ENCODE measurements around the gene GGTLC3. TPM values are rescaled to one million over a fixed set of nuclear protein-coding genes. Genes with fewer than 3 reads are reported as not detected.
"Not testable (repeated sequence)": the region's sequence is repeated elsewhere in the genome, so short reads cannot be mapped to it uniquely, and the experiment has no call there.

The GGTLC3 gene
- total and polyA plus RNA-seq, 10 of the 15 experiments (the other 5 are each of a cell fraction or from before 2014, with no cell fraction given): not detected

DNA sequence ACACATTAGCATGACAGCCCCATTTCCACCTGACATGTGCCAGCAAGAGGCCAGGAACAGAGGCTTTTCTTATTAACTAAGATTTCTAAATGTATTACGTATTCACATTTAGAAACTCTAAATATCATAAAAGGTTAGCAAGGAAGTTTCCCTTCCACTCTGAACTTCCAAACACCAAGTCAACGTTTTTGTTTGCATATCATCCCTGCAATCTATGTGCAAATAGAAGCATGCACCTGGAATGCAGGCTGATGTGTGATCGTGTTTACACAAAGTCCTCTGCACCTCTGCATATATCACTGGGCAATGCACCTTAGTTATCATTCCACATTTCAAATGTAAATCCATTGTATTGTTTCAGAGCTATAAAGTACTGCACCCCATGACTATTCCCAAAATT is 21.7 kb downstream of the GGTLC3 start:
- H2AFZ ChIP-seq (ENCODE audit: control insufficient read depth, low read depth, low read length); H3K79me2 ChIP-seq (ENCODE audit: control insufficient read depth, insufficient read depth, low read length); intact Hi-C loops (cut with micrococcal nuclease; ENCODE audit: unreplicated experiment); H3K4me3 ChIP-seq; SMC1A ChIA-PET (ENCODE audit: uncharacterized antibody, unreplicated experiment); H3K4me1 ChIP-seq (ENCODE audit: control insufficient read depth, insufficient read depth, low read length); H4K20me1 ChIP-seq (ENCODE audit: control insufficient read depth, insufficient read depth); H3K27ac ChIP-seq (ENCODE audit: control insufficient read depth, insufficient read depth); RAD21 ChIA-PET (ENCODE audit: unreplicated experiment); H3K27me3 ChIP-seq (replicated peaks in 1 of 2; ENCODE audit: control insufficient read depth in 2 of 2, insufficient read depth in 2 of 2, low read length in 1 of 2); in situ Hi-C loops (cut with MboI); DNase-seq (ENCODE audit: low read depth, low spot score); H3K36me3 ChIP-seq (ENCODE audit: control insufficient read depth in 2 of 2, insufficient read depth in 2 of 2, low read length in 1 of 2); H3K4me2 ChIP-seq (ENCODE audit: control insufficient read depth, insufficient read depth); POLR2A ChIA-PET; BruUV-seq (replicated peaks); ATAC-seq; CTCF ChIA-PET; FAIRE-seq; H3K9ac ChIP-seq (ENCODE audit: control insufficient read depth, insufficient read depth, low read length); H3K9me3 ChIP-seq (replicated peaks; ENCODE audit: control insufficient read depth, insufficient read depth, low read length): not testable (repeated sequence)
- WGBS (ENCODE audit: insufficient coverage, insufficient replicate concordance, low lambda C conversion rate, missing lambda C conversion rate): no CpG with 5 or more reads among the region's 3 CpGs

Other genes with a start within 250 kb of the GGTLC3 start
- 0.96 and 1.0 TPM in 2 replicates for gene TMEM191B, start 9.6 kb upstream of the GGTLC3 start, total RNA-seq (2014; rRNA removed)
- not detected in 2 replicates for gene TMEM191B, start 9.6 kb upstream of the GGTLC3 start, total RNA-seq (2014; rRNA removed; fragmentation: Illumina TruSeq; extraction: Trizol)
- 0.48 and 2.2 TPM in 2 replicates for gene TMEM191B, start 9.6 kb upstream of the GGTLC3 start, total RNA-seq (2021)
- 0.63 and 1.5 TPM in 2 replicates for gene TMEM191B, start 9.6 kb upstream of the GGTLC3 start, polyA plus RNA-seq (2011; rRNA removed)
- gene TMEM191B, start 9.6 kb upstream of the GGTLC3 start, polyA plus RNA-seq (2014; fragmentation: Illumina TruSeq; extraction: Trizol): not detected in 2 replicates
- not detected for gene TMEM191B, start 9.6 kb upstream of the GGTLC3 start, polyA plus RNA-seq (2014; fragmentation: Nextera tagmentation; extraction: Ambion mirVana)
- 1.9 and 3.1 TPM in 2 replicates for gene TMEM191B, start 9.6 kb upstream of the GGTLC3 start, polyA plus RNA-seq (2014; rRNA removed)
- gene TMEM191B, start 9.6 kb upstream of the GGTLC3 start, polyA plus RNA-seq (2016; fragmentation: Nextera tagmentation; extraction: Ambion mirVana): 1 to 10 TPM in 1 of 2 experiments, under 1 TPM in 1; 0.67 to 1.0 TPM
- gene RIMBP3, start 93.8 kb upstream of the GGTLC3 start, total RNA-seq (2014; rRNA removed): 0.23 and 0.27 TPM in 2 replicates
- 0.09 and 0.13 TPM in 2 replicates for gene RIMBP3, start 93.8 kb upstream of the GGTLC3 start, total RNA-seq (2014; rRNA removed; fragmentation: Illumina TruSeq; extraction: Trizol)
- gene RIMBP3, start 93.8 kb upstream of the GGTLC3 start, total RNA-seq (2021): 0.28 and 0.29 TPM in 2 replicates
- gene RIMBP3, start 93.8 kb upstream of the GGTLC3 start, polyA plus RNA-seq (2011; rRNA removed): 0.04 and 0.05 TPM in 2 replicates
- 0.08 and 0.15 TPM in 2 replicates for gene RIMBP3, start 93.8 kb upstream of the GGTLC3 start, polyA plus RNA-seq (2014; fragmentation: Illumina TruSeq; extraction: Trizol)
- under 1 TPM in 1 of 2 experiments, not detected in 1; 0.02 TPM for gene RIMBP3, start 93.8 kb upstream of the GGTLC3 start, polyA plus RNA-seq (2014; fragmentation: Nextera tagmentation; extraction: Ambion mirVana)
- 0.09 and 0.13 TPM in 2 replicates for gene RIMBP3, start 93.8 kb upstream of the GGTLC3 start, polyA plus RNA-seq (2014; rRNA removed)
- gene RIMBP3, start 93.8 kb upstream of the GGTLC3 start, polyA plus RNA-seq (2016; fragmentation: Nextera tagmentation; extraction: Ambion mirVana): under 1 TPM; 0.43 to 0.45 TPM